ENCODE results near the gene PTPRD. TPM values are rescaled to one million over a fixed set of nuclear protein-coding genes. Genes with fewer than 3 reads are reported as not detected.

Gene PTPRD
- total RNA-seq, 1 donor from 2014 or later = 139 TPM

GRCh38 chr9:10252174-10252573 is 360.6 kb downstream of the PTPRD start:
- no peak for DNase-seq (ENCODE audit: low read depth, low spot score)
- Mint-ChIP-seq H3K4me1 (no peaks in the 10 kb centered on the region), H3K4me3 (no peak overlapping the region), H3K27me3 (ENCODE audit: low read depth) (no peaks in the 10 kb centered on the region), H3K27ac (ENCODE audit: unreplicated experiment) (no peak overlapping the region), H3K9me3 (no peaks in the 10 kb centered on the region), H3K36me3 (ENCODE audit: low read depth) (no peaks in the 10 kb centered on the region)
- TF ChIP-seq CTCF (conservative IDR thresholded peaks at IDR 0.05) = no peak

GRCh38 chr9:10251490-10251889 is 361.3 kb downstream of the PTPRD start:
- Mint-ChIP-seq H3K4me1 (no peaks in the 10 kb centered on the region), H3K27me3 (ENCODE audit: low read depth) (no peaks in the 10 kb centered on the region), H3K27ac (ENCODE audit: unreplicated experiment) (no peak overlapping the region)

GRCh38 chr9:10250219-10250618 is 362.6 kb downstream of the PTPRD start:
- Mint-ChIP-seq H3K4me1 (no peaks in the 10 kb centered on the region), H3K27ac (ENCODE audit: unreplicated experiment) (no peak overlapping the region), H3K27me3 (ENCODE audit: low read depth) (no peaks in the 10 kb centered on the region), H3K9me3 (no peaks in the 10 kb centered on the region), H3K36me3 (ENCODE audit: low read depth) (no peaks in the 10 kb centered on the region), H3K4me3 (no peak overlapping the region)
- no peak for TF ChIP-seq CTCF (conservative IDR thresholded peaks at IDR 0.05)
- DNase-seq (ENCODE audit: low read depth, low spot score) = no peak

More at GRCh38 chr9:10251490-10251889, 361.3 kb downstream of the PTPRD start:
- Mint-ChIP-seq H3K36me3 (ENCODE audit: low read depth) (no peaks in the 10 kb centered on the region), H3K9me3 (no peaks in the 10 kb centered on the region), H3K4me3 (no peak overlapping the region)
- DNase-seq (ENCODE audit: low read depth, low spot score) = no peak
- no peak for TF ChIP-seq CTCF (conservative IDR thresholded peaks at IDR 0.05)

GRCh38 chr9:10248890-10249289 is 363.9 kb downstream of the PTPRD start:
- Mint-ChIP-seq H3K9me3 (no peaks in the 10 kb centered on the region), H3K36me3 (ENCODE audit: low read depth) (no peaks in the 10 kb centered on the region), H3K27me3 (ENCODE audit: low read depth) (no peaks in the 10 kb centered on the region), H3K27ac (ENCODE audit: unreplicated experiment) (no peak overlapping the region), H3K4me1 (no peaks in the 10 kb centered on the region), H3K4me3 (no peak overlapping the region)
- no peak for TF ChIP-seq CTCF (conservative IDR thresholded peaks at IDR 0.05)
- no peak for DNase-seq (ENCODE audit: low read depth, low spot score)

GRCh38 chr9:10242255-10242654 is 370.5 kb downstream of the PTPRD start:
- Mint-ChIP-seq H3K4me3 (no peak overlapping the region), H3K4me1 (no peaks in the 10 kb centered on the region), H3K27me3 (ENCODE audit: low read depth) (no peaks in the 10 kb centered on the region), H3K36me3 (ENCODE audit: low read depth) (no peaks in the 10 kb centered on the region), H3K27ac (ENCODE audit: unreplicated experiment) (no peak overlapping the region), H3K9me3 (peaks cover 4% of the 10 kb centered on the region)
- no peak for DNase-seq (ENCODE audit: low read depth, low spot score)
- TF ChIP-seq CTCF (conservative IDR thresholded peaks at IDR 0.05) = no peak

GRCh38 chr9:10238087-10238486 is 374.7 kb downstream of the PTPRD start:
- Mint-ChIP-seq H3K9me3 (peaks cover 4% of the 10 kb centered on the region), H3K4me1 (peaks cover 2% of the 10 kb centered on the region), H3K27me3 (ENCODE audit: low read depth) (no peaks in the 10 kb centered on the region), H3K27ac (ENCODE audit: unreplicated experiment) (no peak overlapping the region), H3K4me3 (no peak overlapping the region), H3K36me3 (ENCODE audit: low read depth) (no peaks in the 10 kb centered on the region)
- DNase-seq (ENCODE audit: low read depth, low spot score) = no peak
- TF ChIP-seq CTCF (conservative IDR thresholded peaks at IDR 0.05) = no peak

All from neural crest cell (in vitro differentiated cells).